Spleen (tissue), 11 donors: Measurements from ENCODE around the gene TMEM19. TPM values are rescaled to one million over a fixed set of nuclear protein-coding genes. Genes with fewer than 3 reads are reported as not detected.

Experiments
- DNase-seq: peaks from one replicate; pipeline ENCODE4 v3.0.0-alpha.2; 2020
- H3K27ac ChIP-seq, 8 donors: fragments of 200-600 bp; sonication (generic) in 7 of 8; 1 replicate in 4 of 8; 2 replicates in 4 of 8; pipeline versions ENCODE4 v1.5.0 to v1.8.0; 2016 to 2021; ENCODE audit warnings: inconsistent platforms in 4 of 8, mild to moderate bottlenecking in 4 of 8, moderate library complexity in 1 of 8
- H3K27me3 ChIP-seq, 7 donors: fragments of 200-600 bp; sonication (generic) in 6 of 7; replicated peaks in 1 of 7; 1 replicate in 4 of 7; 2 replicates in 3 of 7; pipeline versions ENCODE4 v1.5.0 to v1.8.0; 2016 to 2021; ENCODE audit warnings: inconsistent platforms in 3 of 7, mild to moderate bottlenecking in 1 of 7
- H3K36me3 ChIP-seq, 6 donors: fragments of 200-600 bp; sonication (generic) in 5 of 6; 1 replicate in 4 of 6; 2 replicates in 2 of 6; pipeline versions ENCODE4 v1.5.0 to v1.8.0; 2016 to 2021; ENCODE audit warnings: inconsistent platforms in 2 of 6
- H3K4me1 ChIP-seq, 6 donors: fragments of 200-600 bp; sonication (generic) in 5 of 6; 1 replicate in 3 of 6; 2 replicates in 3 of 6; pipeline versions ENCODE4 v1.5.0 to v1.8.0; 2016 to 2021; ENCODE audit warnings: inconsistent platforms in 3 of 6
- H3K4me3 ChIP-seq, 8 donors: fragments of 200-600 bp; sonication (generic) in 7 of 8; 1 replicate in 4 of 8; 2 replicates in 4 of 8; pipeline versions ENCODE4 v1.5.0 to v1.8.0; 2016 to 2021; ENCODE audit warnings: inconsistent platforms in 4 of 8, mild to moderate bottlenecking in 4 of 8, moderate library complexity in 2 of 8
- H3K9me3 ChIP-seq, 8 donors: fragments of 200-600 bp; sonication (generic) in 7 of 8; 1 replicate in 4 of 8; 2 replicates in 4 of 8; pipeline versions ENCODE4 v1.5.0 to v1.8.0; 2016 to 2021; ENCODE audit warnings: inconsistent platforms in 4 of 8
- POLR2A ChIP-seq, 3 donors: fragments of 450-650 bp; IDR thresholded peaks; one replicate each; pipeline ENCODE4 v1.5.1; 2017; ENCODE audit warnings: antibody characterized with exemption in 3 of 3, mild to moderate bottlenecking in 1 of 3
- POLR2AphosphoS5 ChIP-seq, 3 donors: sonication (generic); formaldehyde crosslinking; IDR thresholded peaks; one replicate each; pipeline ENCODE4 v1.5.1; 2017; ENCODE audit warnings: antibody characterized with exemption in 3 of 3
- WGBS, 5 donors: extraction: QIAGEN DNeasy Blood & Tissue Kit in 3 of 5; methylation state at CpG; one replicate each; pipeline versions ENCODE4 v1.1.5 to v1.1.7; 2013 to 2018; 5-methylcytosine and 5-hydroxymethylcytosine counted together
- intact Hi-C: fragments of 100-400 bp; cut with DNase I; formaldehyde crosslinking; loops from one replicate; pipeline ENCODE4 v1.15.0; 2023; ENCODE audit warnings: low total_unique reads
- polyA plus RNA-seq, 3 donors: library from polyadenylated mRNA; stranded (reverse); fragments of 200-250 nt; gene quantifications; one replicate each; pipeline ENCODE4 v1.2.1, GENCODE V29; 2013
- total RNA-seq, 7 donors: library from RNA; depleted of rRNA in 3 of 7; stranded (reverse); fragments of >200 nt in 3 of 7; fragmentation: NEBNext Ultra II Directional in 4 of 7; extraction: Animal tissue kit (Norgen Biotek cat#: 25700) in 4 of 7; gene quantifications; one replicate each; pipeline versions ENCODE4 v1.1.0 to v1.2.1, GENCODE V29; 2016 to 2021
- TF ChIP-seq, protein P1 (sequence below), 11 experiments: fragments of 200-600 bp in 7 of 11; fragments of 450-650 bp in 4 of 11; sonication (generic) in 4 of 11; IDR thresholded peaks in 8 of 11; conservative IDR thresholded peaks in 3 of 11; 1 replicate in 7 of 11; 2 replicates in 4 of 11; pipeline versions ENCODE4 v1.4.0 to v1.8.0; 2016 to 2021; ENCODE audit warnings: antibody characterized with exemption in 11 of 11, inconsistent platforms in 4 of 11, mild to moderate bottlenecking in 1 of 11
- donor health status: healthy with polysubstance abuse.
- donor health status: DM: no; HTN: no; CAD: no; lungs with moderate emphysema.
- donor health status: DM: no; HTN: no; CAD: no.
- donor health status: Bipolar disorder and iron deficiency.
- donor health status: healthy.
- donor health status: DM: no; HTN: no; CAD: no.
- donor health status: DM: yes; HTN: yes; CAD: no.

The TMEM19 gene
- total and polyA plus RNA-seq, 10 donors = 15.0 to 42.4 (median 29.6) TPM

DNA sequence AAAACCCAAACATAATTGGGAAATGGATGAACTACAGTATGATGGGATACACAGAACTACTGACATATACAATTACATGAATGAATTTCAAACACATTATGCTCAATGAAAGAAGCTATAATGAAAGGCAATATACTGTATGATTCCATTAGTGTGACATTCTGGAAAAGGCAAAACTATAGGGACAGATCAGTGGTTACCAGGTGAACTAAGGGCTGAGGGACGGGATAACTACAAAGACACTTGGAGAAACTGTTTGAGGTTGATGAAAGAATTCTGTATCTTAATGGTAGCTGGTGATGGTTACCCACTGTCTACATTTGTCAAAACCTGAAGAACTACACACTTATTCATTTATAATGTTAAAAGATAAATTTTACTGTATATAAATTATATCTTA, 30.0 kb upstream of the TMEM19 start:
- no peak for DNase-seq
- intact Hi-C loops = no loop called here
- Histone ChIP-seq H3K36me3 (peaks cover 0 to 99% (median 45%) of the 10 kb centered on the region in 6 donors), H3K4me3 (no peak overlapping the region), H3K4me1 (peaks cover 20 to 87% (median 56%) of the 10 kb centered on the region in 6 donors), H3K27me3 (no peaks in the 10 kb centered on the region), H3K9me3 (peaks cover 0 to 14% (median 4%) of the 10 kb centered on the region in 8 donors), H3K27ac (no peak overlapping the region)
- WGBS, 5 donors = 86 to 100% (median 94%) methylated on average over 1 of the region's 1 CpG
- TF ChIP-seq, protein P1, sequence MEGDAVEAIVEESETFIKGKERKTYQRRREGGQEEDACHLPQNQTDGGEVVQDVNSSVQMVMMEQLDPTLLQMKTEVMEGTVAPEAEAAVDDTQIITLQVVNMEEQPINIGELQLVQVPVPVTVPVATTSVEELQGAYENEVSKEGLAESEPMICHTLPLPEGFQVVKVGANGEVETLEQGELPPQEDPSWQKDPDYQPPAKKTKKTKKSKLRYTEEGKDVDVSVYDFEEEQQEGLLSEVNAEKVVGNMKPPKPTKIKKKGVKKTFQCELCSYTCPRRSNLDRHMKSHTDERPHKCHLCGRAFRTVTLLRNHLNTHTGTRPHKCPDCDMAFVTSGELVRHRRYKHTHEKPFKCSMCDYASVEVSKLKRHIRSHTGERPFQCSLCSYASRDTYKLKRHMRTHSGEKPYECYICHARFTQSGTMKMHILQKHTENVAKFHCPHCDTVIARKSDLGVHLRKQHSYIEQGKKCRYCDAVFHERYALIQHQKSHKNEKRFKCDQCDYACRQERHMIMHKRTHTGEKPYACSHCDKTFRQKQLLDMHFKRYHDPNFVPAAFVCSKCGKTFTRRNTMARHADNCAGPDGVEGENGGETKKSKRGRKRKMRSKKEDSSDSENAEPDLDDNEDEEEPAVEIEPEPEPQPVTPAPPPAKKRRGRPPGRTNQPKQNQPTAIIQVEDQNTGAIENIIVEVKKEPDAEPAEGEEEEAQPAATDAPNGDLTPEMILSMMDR (IDR thresholded peaks at IDR 0.05 in 8 of 11, conservative IDR thresholded peaks at IDR 0.05 in 3 of 11) = no peak
- TF ChIP-seq POLR2AphosphoS5 (IDR thresholded peaks at IDR 0.05) (no peak), POLR2A (IDR thresholded peaks at IDR 0.05) (no peak)

- TF ChIP-seq, protein P1 (IDR thresholded peaks at IDR 0.05 in 8 of 11, conservative IDR thresholded peaks at IDR 0.05 in 3 of 11) = no peak
- TF ChIP-seq POLR2A (IDR thresholded peaks at IDR 0.05) (no peak), POLR2AphosphoS5 (IDR thresholded peaks at IDR 0.05) (no peak)
- H3K27me3 ChIP-seq = no peaks in the 10 kb centered on the region
- 79 to 90% (median 88%) methylated on average over 3 of the region's 3 CpGs for WGBS, 5 donors
- intact Hi-C loops = no loop called here
- H3K27ac ChIP-seq = no peak overlapping the region
- H3K4me1 ChIP-seq = peaks cover 28 to 87% (median 57%) of the 10 kb centered on the region in 6 donors
- peaks cover 0 to 14% (median 4%) of the 10 kb centered on the region in 8 donors for H3K9me3 ChIP-seq
- no peak overlapping the region for H3K4me3 ChIP-seq
- peaks cover 0 to 97% (median 43%) of the 10 kb centered on the region in 6 donors for H3K36me3 ChIP-seq
- no peak for DNase-seq
These were observed 29.1 kb upstream of the TMEM19 start for GRCh38 chr12:71656740-71657139.

DNA sequence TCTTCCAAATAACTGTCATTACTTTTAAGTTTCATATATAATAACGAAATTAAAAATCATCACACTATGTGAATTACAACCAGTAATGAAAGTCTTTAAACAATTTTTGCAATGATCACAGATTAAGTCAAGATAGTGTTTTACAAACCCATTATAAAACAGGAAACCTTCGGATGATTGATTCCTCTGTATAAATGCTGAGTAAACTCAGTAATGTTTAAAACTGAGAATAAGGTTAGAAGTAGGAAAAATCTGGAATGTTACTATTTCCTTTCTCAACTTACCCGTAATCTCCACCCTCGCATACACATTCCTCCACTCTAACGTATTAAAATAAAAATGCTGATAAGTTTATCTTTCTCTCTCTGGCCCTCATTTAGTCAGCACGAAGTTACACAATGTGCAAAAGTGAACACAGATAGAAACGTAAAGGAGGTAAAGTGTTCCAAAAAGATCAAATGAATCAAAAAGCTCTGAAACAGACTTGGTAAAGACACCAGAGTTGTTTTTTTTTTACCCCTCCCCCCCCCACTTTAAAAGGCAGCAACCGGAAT, 23.8 kb upstream of the TMEM19 start:
- DNase-seq = no peak
- Histone ChIP-seq H3K27me3 (no peaks in the 10 kb centered on the region), H3K4me1 (peaks cover 20 to 69% (median 52%) of the 10 kb centered on the region in 6 donors), H3K36me3 (peaks cover 0 to 44% (median 27%) of the 10 kb centered on the region in 6 donors), H3K4me3 (peak overlapping the region; percentile 62 to 93 (median 84)), H3K9me3 (no peaks in the 10 kb centered on the region), H3K27ac (peak overlapping the region in 7 of 8 donors; percentile 97 to 99 (median 99))
- WGBS, 5 donors = 6 to 16% (median 9%) methylated on average over 8 of the region's 8 CpGs
- intact Hi-C loops = no loop called here
- TF ChIP-seq POLR2A (IDR thresholded peaks at IDR 0.05) (no peak), POLR2AphosphoS5 (IDR thresholded peaks at IDR 0.05) (no peak)
- TF ChIP-seq, protein P1 (IDR thresholded peaks at IDR 0.05 in 8 of 11, conservative IDR thresholded peaks at IDR 0.05 in 3 of 11) = no peak

DNA sequence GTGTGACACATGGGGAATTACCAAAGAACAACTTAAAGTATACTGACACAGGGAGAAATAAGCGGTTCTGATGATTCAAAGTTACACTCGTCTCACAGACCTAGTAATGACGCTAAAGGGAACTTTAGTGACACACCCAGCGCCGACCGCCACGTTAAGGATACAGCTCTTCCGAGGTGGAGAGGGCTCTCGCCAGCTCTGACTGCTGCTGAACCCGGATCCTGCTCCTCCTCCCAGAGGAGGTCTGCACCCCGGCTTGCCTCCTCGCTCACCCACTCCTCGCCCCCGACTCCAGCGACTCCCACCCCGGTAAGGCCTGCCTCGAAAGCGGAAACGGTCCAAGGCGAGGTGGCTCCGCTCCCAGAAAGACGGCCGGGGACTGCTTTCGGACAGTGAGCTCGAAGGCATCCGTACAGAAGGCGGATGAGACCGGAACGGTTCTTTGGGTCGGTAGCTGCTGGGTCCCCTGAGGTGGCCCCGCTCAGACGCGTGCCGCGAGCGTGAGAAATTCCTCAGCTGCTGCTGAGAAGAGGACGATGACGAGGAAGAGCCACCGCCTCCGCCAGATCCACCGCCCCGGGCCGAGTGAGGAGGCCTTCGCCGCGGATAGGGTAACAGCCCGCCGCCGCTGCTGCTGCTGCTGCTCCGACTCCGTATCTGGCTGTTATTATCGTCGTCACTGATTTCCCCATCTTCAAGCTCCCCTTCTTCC, 22.9 kb upstream of the TMEM19 start:
- TF ChIP-seq POLR2A (IDR thresholded peaks at IDR 0.05) (no peak), POLR2AphosphoS5 (IDR thresholded peaks at IDR 0.05) (peak; percentile 44 to 69 (median 57))
- WGBS, 5 donors = 0 to 2% (median 1%) methylated on average over 32 to 53 of the region's 53 CpGs
- peaks cover 20 to 60% (median 48%) of the 10 kb centered on the region in 6 donors for H3K4me1 ChIP-seq
- intact Hi-C loops = no loop called here
- DNase-seq = peak; percentile 94
- peak overlapping the region; percentile 95 to 99 (median 99) for H3K27ac ChIP-seq
- no peaks in the 10 kb centered on the region for H3K27me3 ChIP-seq
- no peaks in the 10 kb centered on the region for H3K9me3 ChIP-seq
- peak overlapping the region; percentile 62 to 93 (median 84) for H3K4me3 ChIP-seq
- H3K36me3 ChIP-seq = peaks cover 0 to 35% (median 19%) of the 10 kb centered on the region in 6 donors
